Central memory CD8-positive, alpha-beta T cell (primary cell): ENCODE measurements around the gene PNRC1.
"Not testable (repeated sequence)": the region's sequence is repeated elsewhere in the genome, so short reads cannot be mapped to it uniquely, and the experiment has no call there.

ENCODE experiments used
- ATAC-seq: fragments of 150-1000 bp; cut with Tn5 transposase; replicated peaks from 2 replicates; pipeline ENCODE4 v1.10.0; 2022; ENCODE audit warnings: mild to moderate bottlenecking, moderate FRiP score, moderate number of reproducible peaks; ENCODE audit not compliant: poor library complexity, severe bottlenecking; ENCODE audit errors: extremely low read depth
- DNase-seq, 2 donors: peaks; one replicate each; pipeline ENCODE4 v3.0.0; 2021; ENCODE audit warnings: low spot score in 2 of 2
- H3K27ac Mint-ChIP-seq: one replicate; pipeline ENCODE4 v1.8.0; 2022; ENCODE audit warnings: low read depth, mild to moderate bottlenecking, moderate library complexity, mixed read lengths
- H3K27me3 Mint-ChIP-seq: one replicate; pipeline ENCODE4 v1.8.0; 2022; ENCODE audit warnings: mixed read lengths
- H3K36me3 Mint-ChIP-seq: one replicate; pipeline ENCODE4 v1.8.0; 2022; ENCODE audit warnings: mild to moderate bottlenecking, moderate library complexity, mixed read lengths; ENCODE audit not compliant: insufficient read depth
- H3K4me1 Mint-ChIP-seq: one replicate; pipeline ENCODE4 v1.8.0; 2022; ENCODE audit warnings: mixed read lengths
- H3K4me3 Mint-ChIP-seq: one replicate; pipeline ENCODE4 v1.8.0; 2022; ENCODE audit warnings: mild to moderate bottlenecking, moderate library complexity, mixed read lengths
- H3K9me3 Mint-ChIP-seq: one replicate; pipeline ENCODE4 v1.8.0; 2022; ENCODE audit warnings: mixed read lengths

The PNRC1 gene

GRCh38 chr6:89121934-89122333, 41.4 kb downstream of the PNRC1 start:
- Mint-ChIP-seq H3K27me3 (no peaks in the 10 kb centered on the region), H3K4me3 (no peak overlapping the region), H3K4me1 (peaks cover 4% of the 10 kb centered on the region), H3K9me3 (no peaks in the 10 kb centered on the region), H3K36me3 (no peaks in the 10 kb centered on the region), H3K27ac (no peak overlapping the region)
- ATAC-seq = no peak
- no peak for DNase-seq

GRCh38 chr6:89122625-89123024, 42.1 kb downstream of the PNRC1 start:
- H3K36me3 Mint-ChIP-seq = no peaks in the 10 kb centered on the region
- ATAC-seq = no peak
- DNase-seq = no peak
- H3K4me3 Mint-ChIP-seq = no peak overlapping the region
- H3K27ac Mint-ChIP-seq = no peak overlapping the region
- no peaks in the 10 kb centered on the region for H3K9me3 Mint-ChIP-seq
- no peaks in the 10 kb centered on the region for H3K4me1 Mint-ChIP-seq
- H3K27me3 Mint-ChIP-seq = no peaks in the 10 kb centered on the region

- DNase-seq, ATAC-seq, H3K4me3 Mint-ChIP-seq, H3K36me3 Mint-ChIP-seq, H3K27ac Mint-ChIP-seq, H3K9me3 Mint-ChIP-seq, H3K4me1 Mint-ChIP-seq, H3K27me3 Mint-ChIP-seq: not testable (repeated sequence)
Measured at GRCh38 chr6:89128256-89128671, 47.7 kb downstream of the PNRC1 start.

- DNase-seq (no peak), ATAC-seq (no peak)
- H3K27ac Mint-ChIP-seq = no peak overlapping the region
- no peaks in the 10 kb centered on the region for H3K4me1 Mint-ChIP-seq
- no peak overlapping the region for H3K4me3 Mint-ChIP-seq
- no peaks in the 10 kb centered on the region for H3K27me3 Mint-ChIP-seq
- H3K9me3 Mint-ChIP-seq = peaks cover 5% of the 10 kb centered on the region
- H3K36me3 Mint-ChIP-seq = peaks cover 2% of the 10 kb centered on the region
Measured at GRCh38 chr6:89131599-89131998, 51.0 kb downstream of the PNRC1 start.

GRCh38 chr6:89132057-89132456, 51.5 kb downstream of the PNRC1 start:
- Mint-ChIP-seq H3K4me1 (no peaks in the 10 kb centered on the region), H3K27me3 (no peaks in the 10 kb centered on the region), H3K27ac (no peak overlapping the region)

GRCh38 chr6:89133981-89134380, 53.4 kb downstream of the PNRC1 start:
- no peaks in the 10 kb centered on the region for H3K27me3 Mint-ChIP-seq
- no peak overlapping the region for H3K27ac Mint-ChIP-seq
- no peak overlapping the region for H3K4me3 Mint-ChIP-seq

More at GRCh38 chr6:89132057-89132456, 51.5 kb downstream of the PNRC1 start:
- H3K36me3 Mint-ChIP-seq = peaks cover 2% of the 10 kb centered on the region
- H3K9me3 Mint-ChIP-seq = peaks cover 5% of the 10 kb centered on the region
- no peak overlapping the region for H3K4me3 Mint-ChIP-seq
- ATAC-seq = no peak
- DNase-seq = no peak

GRCh38 chr6:89134723-89135122, 54.2 kb downstream of the PNRC1 start:
- no peak for DNase-seq
- H3K27me3 Mint-ChIP-seq = no peaks in the 10 kb centered on the region
- H3K4me3 Mint-ChIP-seq = no peak overlapping the region
- no peak overlapping the region for H3K27ac Mint-ChIP-seq
- no peaks in the 10 kb centered on the region for H3K9me3 Mint-ChIP-seq
- no peak for ATAC-seq
- no peaks in the 10 kb centered on the region for H3K4me1 Mint-ChIP-seq
- H3K36me3 Mint-ChIP-seq = peaks cover 2% of the 10 kb centered on the region

More at GRCh38 chr6:89133981-89134380, 53.4 kb downstream of the PNRC1 start:
- Mint-ChIP-seq H3K4me1 (no peaks in the 10 kb centered on the region), H3K9me3 (no peaks in the 10 kb centered on the region), H3K36me3 (peaks cover 2% of the 10 kb centered on the region)
- ATAC-seq (no peak), DNase-seq (no peak)
